Suprapubic skin (tissue), 3 donors: ENCODE measurements around the gene SRGAP2B.
"Not testable (repeated sequence)": the region's sequence is repeated elsewhere in the genome, so short reads cannot be mapped to it uniquely, and the experiment has no call there.

ENCODE experiments used
- POLR2A ChIP-seq, 2 donors: fragments of 450-650 bp; IDR thresholded peaks; one replicate each; pipeline ENCODE4 v1.6.1; 2017; ENCODE audit warnings: antibody characterized with exemption in 2 of 2, mild to moderate bottlenecking in 2 of 2, moderate library complexity in 2 of 2
- TF ChIP-seq, protein P1 (sequence below), 2 donors: fragments of 200-600 bp in 1 of 2; fragments of 450-650 bp in 1 of 2; sonication (generic) in 1 of 2; IDR thresholded peaks; one replicate each; pipeline ENCODE4 v1.5.1; 2016 to 2019; ENCODE audit warnings: antibody characterized with exemption in 2 of 2, mild to moderate bottlenecking in 1 of 2, moderate library complexity in 1 of 2

DNA sequence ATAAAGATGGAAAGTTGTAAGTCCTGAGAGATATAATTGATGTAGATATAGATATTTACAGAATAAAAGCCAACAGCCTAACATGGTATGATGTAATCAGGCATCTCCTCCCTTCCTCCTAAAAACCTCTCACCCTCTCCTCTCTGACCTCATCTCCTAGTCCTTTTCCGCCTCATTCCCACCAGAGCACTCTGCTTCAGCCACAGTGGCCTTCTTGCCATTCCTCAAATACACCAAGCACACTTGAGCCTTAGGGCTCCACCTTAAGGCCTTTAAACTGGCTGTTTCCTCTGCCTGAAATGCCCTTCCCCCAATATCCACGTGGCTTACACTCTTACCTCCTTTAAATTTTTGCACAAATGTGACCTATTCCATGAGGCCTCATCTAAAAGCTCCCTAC is 75.4 kb downstream of the SRGAP2B start:
- TF ChIP-seq POLR2A (IDR thresholded peaks at IDR 0.05), result not testable (repeated sequence)
- TF ChIP-seq, protein P1, sequence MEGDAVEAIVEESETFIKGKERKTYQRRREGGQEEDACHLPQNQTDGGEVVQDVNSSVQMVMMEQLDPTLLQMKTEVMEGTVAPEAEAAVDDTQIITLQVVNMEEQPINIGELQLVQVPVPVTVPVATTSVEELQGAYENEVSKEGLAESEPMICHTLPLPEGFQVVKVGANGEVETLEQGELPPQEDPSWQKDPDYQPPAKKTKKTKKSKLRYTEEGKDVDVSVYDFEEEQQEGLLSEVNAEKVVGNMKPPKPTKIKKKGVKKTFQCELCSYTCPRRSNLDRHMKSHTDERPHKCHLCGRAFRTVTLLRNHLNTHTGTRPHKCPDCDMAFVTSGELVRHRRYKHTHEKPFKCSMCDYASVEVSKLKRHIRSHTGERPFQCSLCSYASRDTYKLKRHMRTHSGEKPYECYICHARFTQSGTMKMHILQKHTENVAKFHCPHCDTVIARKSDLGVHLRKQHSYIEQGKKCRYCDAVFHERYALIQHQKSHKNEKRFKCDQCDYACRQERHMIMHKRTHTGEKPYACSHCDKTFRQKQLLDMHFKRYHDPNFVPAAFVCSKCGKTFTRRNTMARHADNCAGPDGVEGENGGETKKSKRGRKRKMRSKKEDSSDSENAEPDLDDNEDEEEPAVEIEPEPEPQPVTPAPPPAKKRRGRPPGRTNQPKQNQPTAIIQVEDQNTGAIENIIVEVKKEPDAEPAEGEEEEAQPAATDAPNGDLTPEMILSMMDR (IDR thresholded peaks at IDR 0.05), result not testable (repeated sequence)
